GM15510 (cell line): ENCODE measurements around the gene CEMIP2.

Source experiments
- POLR2A ChIP-seq: IDR thresholded peaks from 3 replicates; pipeline ENCODE4 v1.6.1; 2011; ENCODE audit warnings: borderline replicate concordance; ENCODE audit not compliant: insufficient read length; ENCODE audit errors: extremely low read depth

The CEMIP2 gene, protein sequence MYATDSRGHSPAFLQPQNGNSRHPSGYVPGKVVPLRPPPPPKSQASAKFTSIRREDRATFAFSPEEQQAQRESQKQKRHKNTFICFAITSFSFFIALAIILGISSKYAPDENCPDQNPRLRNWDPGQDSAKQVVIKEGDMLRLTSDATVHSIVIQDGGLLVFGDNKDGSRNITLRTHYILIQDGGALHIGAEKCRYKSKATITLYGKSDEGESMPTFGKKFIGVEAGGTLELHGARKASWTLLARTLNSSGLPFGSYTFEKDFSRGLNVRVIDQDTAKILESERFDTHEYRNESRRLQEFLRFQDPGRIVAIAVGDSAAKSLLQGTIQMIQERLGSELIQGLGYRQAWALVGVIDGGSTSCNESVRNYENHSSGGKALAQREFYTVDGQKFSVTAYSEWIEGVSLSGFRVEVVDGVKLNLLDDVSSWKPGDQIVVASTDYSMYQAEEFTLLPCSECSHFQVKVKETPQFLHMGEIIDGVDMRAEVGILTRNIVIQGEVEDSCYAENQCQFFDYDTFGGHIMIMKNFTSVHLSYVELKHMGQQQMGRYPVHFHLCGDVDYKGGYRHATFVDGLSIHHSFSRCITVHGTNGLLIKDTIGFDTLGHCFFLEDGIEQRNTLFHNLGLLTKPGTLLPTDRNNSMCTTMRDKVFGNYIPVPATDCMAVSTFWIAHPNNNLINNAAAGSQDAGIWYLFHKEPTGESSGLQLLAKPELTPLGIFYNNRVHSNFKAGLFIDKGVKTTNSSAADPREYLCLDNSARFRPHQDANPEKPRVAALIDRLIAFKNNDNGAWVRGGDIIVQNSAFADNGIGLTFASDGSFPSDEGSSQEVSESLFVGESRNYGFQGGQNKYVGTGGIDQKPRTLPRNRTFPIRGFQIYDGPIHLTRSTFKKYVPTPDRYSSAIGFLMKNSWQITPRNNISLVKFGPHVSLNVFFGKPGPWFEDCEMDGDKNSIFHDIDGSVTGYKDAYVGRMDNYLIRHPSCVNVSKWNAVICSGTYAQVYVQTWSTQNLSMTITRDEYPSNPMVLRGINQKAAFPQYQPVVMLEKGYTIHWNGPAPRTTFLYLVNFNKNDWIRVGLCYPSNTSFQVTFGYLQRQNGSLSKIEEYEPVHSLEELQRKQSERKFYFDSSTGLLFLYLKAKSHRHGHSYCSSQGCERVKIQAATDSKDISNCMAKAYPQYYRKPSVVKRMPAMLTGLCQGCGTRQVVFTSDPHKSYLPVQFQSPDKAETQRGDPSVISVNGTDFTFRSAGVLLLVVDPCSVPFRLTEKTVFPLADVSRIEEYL (N-terminal part only)

DNA sequence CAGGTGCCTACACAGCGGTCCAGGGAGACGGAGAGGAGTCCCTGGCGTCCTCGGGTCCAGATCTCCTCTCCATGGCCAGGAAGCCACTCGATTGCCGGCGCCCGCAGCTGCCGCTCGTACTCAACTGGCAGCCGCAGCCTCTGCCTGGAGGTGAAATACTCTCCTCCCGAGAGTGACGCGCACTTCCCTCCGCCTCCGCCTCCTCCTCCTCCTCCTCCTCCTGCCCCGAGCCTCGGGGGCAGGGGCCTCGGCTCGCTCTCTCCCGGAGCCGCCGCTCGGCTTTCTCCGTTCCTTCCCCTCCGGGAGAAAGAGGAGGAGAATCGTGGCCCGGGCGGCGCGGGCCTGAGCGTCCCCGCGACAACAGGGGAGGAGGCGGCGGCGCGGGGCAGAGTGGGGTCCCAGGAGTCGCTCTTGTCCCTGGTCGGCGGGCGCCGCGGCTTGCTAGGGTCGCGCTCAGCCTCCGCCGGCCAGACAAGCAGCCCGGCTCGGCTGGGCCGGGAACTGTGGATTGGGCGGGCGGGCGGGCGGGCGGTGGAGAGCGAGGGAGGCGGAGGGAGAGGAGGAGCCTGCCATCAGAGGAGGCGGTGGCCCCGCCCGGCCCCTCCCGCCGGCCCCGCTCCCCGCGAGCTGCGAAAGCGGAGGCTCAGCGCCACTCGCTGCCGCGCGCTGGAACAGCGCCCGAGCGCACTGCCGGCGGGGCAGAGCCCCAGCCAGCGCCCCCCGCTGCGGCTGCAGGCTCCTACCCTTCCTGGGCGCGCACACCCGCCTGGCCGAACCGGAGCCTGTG is at the start of gene CEMIP2:
Gene CEMIP2, minus strand, starts transcription at position 126 of the 787 bp plus-strand sequence. CDS start 18,140 bp downstream, outside the sequence.
- TF ChIP-seq POLR2A, result peak; percentile 71

DNA sequence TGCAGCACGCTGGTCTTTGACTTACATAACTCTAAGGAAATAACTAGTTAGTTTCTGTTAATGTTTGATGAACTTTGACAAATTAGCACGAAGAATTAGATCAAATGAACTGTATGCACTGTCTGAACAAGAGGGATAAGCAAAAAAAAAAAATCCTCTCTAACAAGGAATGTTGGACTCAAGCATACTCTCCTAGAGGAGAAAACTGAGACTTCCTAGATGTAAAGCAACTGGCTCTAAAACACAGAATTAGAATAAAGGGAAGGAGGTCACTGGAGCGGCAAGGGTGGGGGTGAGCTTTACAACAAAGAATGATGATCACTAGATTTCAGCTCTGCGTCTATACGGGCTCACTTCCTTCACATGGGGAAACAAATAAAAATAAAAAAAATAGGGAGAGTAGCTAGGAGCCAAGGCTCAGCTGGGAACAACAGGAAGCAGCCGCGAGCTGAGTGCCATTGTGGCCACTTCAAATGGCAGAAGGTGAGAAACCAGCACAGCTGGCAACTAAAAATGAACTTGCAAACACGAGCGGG is 48.7 kb upstream of the CEMIP2 start:
- TF ChIP-seq POLR2A, result no peak

DNA sequence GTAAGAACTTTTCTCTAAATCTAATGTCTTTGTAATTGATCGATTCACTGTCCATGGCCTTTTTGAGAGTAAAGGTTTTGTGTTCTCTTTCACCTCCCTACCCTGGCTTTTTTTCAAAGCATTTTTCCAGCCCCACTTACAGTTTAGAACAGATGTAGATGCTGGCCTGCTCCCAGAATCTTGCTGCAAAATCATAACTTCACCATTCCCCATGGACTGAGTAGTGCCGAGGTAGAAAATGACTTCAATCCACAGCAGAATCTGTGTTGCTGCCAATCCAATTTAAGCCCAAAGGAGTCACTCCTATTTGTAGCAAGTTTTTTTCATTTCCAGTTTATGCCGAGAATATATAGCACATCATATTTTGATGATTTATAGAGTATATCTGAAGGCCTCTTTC is 46.5 kb upstream of the CEMIP2 start:
- no peak for TF ChIP-seq POLR2A

DNA sequence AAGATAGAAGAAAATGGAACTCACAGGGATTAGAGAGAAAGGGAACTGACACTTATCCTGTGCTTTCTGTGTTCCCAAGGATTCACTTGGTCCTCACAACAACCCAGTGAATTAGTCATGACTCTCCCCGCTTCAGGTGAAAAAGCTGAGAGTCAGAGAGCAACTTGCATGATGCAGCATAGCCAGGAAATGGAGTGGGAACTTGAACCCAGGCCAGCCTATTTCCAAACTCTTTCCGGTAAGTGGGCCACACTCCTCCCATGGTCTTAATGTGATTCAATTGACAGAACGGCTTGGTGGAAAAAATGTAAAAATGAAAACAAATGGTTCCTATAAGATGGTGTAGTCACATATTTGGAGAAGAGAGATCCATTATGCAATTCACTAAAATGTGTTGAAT is 45.9 kb upstream of the CEMIP2 start:
- no peak for TF ChIP-seq POLR2A

- no peak for TF ChIP-seq POLR2A
These were observed 44.1 kb upstream of the CEMIP2 start for GRCh38 chr9:71812385-71812784.

DNA sequence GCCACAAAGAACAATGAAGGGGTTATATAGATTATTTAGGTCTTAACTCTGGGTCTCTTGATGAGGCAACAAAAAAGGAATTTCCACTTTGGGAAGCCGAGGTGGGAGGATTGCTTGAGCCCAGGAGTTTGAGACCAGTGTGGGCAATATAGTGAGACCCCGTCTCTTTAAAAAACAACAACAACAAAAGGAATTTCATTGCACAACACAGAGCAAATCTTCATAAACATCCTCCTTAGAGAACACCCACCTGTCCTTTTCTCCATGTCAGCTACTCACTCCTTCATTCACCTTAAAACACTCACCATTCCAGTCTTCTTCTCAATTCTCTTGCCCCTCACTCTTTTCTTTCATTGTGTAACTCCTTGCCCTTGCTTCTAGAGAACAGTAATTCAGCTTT is 39.8 kb upstream of the CEMIP2 start:
- no peak for TF ChIP-seq POLR2A

GRCh38 chr9:71806901-71807307 is 38.6 kb upstream of the CEMIP2 start:
- no peak for TF ChIP-seq POLR2A

- no peak for TF ChIP-seq POLR2A
These were observed 33.5 kb upstream of the CEMIP2 start for GRCh38 chr9:71801826-71802225.

DNA sequence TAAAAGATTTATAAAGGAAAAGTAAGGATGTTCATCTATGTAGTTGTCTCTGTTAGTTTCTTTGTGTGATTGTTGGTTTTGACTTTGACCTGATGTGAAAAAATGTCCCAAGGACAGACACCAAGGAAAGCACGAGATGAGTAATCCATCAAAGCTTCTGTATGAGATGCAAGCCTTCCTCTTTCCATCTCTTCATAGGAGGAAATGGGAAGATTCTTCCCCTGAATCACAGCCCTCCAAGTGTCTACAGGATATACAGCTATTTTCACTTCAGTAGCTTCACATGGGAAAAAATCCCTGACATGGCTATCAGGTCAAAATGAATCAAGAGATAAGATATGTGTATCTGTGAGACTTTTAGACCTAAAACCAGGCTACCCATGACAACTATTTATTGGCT is 29.0 kb upstream of the CEMIP2 start:
- TF ChIP-seq POLR2A, result no peak

GRCh38 chr9:71796100-71796767 is 27.9 kb upstream of the CEMIP2 start:
- no peak for TF ChIP-seq POLR2A

DNA sequence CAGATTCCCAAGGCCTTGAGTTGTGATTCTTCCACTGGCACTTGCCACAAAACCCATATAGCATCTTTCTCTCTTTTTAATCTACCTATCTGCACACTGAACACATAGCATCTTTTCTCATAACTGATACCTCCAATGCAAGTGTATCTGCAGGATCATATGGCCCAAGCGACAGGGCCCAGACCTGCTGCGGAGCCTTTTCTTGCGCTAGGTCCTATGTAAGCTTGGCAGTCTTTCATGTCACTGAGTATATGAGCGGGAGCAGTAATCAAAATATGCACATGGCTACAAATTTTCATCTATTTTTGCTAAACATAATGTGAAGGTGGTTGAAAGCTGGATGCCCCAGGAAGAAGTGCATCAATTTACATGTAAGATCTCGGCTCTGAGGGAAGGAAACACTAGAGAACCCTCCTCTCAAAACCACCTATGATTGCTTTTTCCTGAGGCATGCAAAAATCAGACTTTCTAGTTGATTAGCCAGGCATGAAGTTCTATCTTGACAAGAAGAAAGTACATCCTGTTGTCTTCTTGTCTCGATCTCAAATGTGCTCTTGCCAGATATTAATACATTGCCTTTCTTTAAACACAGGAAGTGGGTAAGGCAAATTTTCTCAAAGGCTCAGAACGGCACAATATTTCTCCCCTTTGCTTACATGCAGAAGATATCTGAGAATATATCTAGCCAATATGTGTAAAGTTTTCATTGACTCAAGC is 26.9 kb upstream of the CEMIP2 start:
- TF ChIP-seq POLR2A, result no peak

GRCh38 chr9:71793386-71794105 is 25.2 kb upstream of the CEMIP2 start:
- TF ChIP-seq POLR2A, result no peak
